PC-3 (cell line): ENCODE results near the gene PJVK. TPM values are rescaled to one million over a fixed set of nuclear protein-coding genes. Genes with fewer than 3 reads are reported as not detected.

ENCODE experiments used
- ATAC-seq: fragments of 200-7000 bp; cut with Tn5 transposase; 2 replicates; pipeline ENCODE4 v1.9.1; 2020; ENCODE audit warnings: mild to moderate bottlenecking, moderate library complexity
- BruUV-seq: library from RNA; stranded (reverse); fragments of 400-500 nt; replicated peaks from 2 replicates; lab custom pipeline; 2021; lab: Mats Ljungman, UMichigan
- CTCF ChIA-PET: fragments of 300-600 bp; sonication (Branson Sonifier 250); formaldehyde crosslinking; loops from one replicate; lab custom pipeline; 2022; ENCODE audit warnings: antibody characterized with exemption; lab: Charles Lee
- POLR2A ChIA-PET: fragments of 300-600 bp; sonication (Branson Sonifier 250); formaldehyde crosslinking; loops from one replicate; lab custom pipeline; 2022; ENCODE audit warnings: antibody characterized with exemption; ENCODE audit not compliant: unreplicated experiment; lab: Charles Lee
- DNase-seq: peaks from one replicate; pipeline ENCODE4 v3.0.0-alpha.2; 2015
- H2AFZ ChIP-seq: fragments of 300-600 bp; sonication (generic); 2 replicates; pipeline ENCODE4 v1.6.0; 2016; ENCODE audit warnings: antibody characterized with exemption, low read length
- H3F3A ChIP-seq: fragments of 300-600 bp; sonication (generic); one replicate; pipeline ENCODE4 v1.6.0; 2017; ENCODE audit warnings: antibody characterized with exemption, low read length, control low read depth, mild to moderate bottlenecking; ENCODE audit not compliant: unreplicated experiment
- H3K27ac ChIP-seq: fragments of 300-600 bp; sonication (generic); 2 replicates; pipeline ENCODE4 v1.5.1; 2016; ENCODE audit warnings: mild to moderate bottlenecking, low read length
- H3K27me3 ChIP-seq: fragments of 300-600 bp; sonication (generic); 2 replicates; pipeline ENCODE4 v1.6.1; 2016; ENCODE audit warnings: low read length, mixed read lengths
- H3K36me3 ChIP-seq: fragments of 300-600 bp; sonication (generic); 2 replicates; pipeline ENCODE4 v1.6.1; 2016; ENCODE audit warnings: low read depth, mixed run types, low read length, mixed read lengths
- H3K4me1 ChIP-seq: fragments of 300-600 bp; sonication (generic); 2 replicates; pipeline ENCODE4 v1.5.1; 2016; ENCODE audit warnings: low read length; ENCODE audit not compliant: insufficient read depth
- H3K4me2 ChIP-seq: fragments of 300-600 bp; sonication (generic); 2 replicates; pipeline ENCODE4 v1.6.0; 2016; ENCODE audit warnings: low read length
- H3K4me3 ChIP-seq: fragments of 300-600 bp; sonication (generic); 2 replicates; pipeline ENCODE4 v1.5.1; 2016; ENCODE audit warnings: mild to moderate bottlenecking, low read length, mixed read lengths
- H3K79me2 ChIP-seq: fragments of 300-600 bp; sonication (generic); 2 replicates; pipeline ENCODE4 v1.6.1; 2017; ENCODE audit warnings: low read length, mixed read lengths
- H3K9ac ChIP-seq: fragments of 300-600 bp; sonication (generic); 2 replicates; pipeline ENCODE4 v1.6.0; 2016; ENCODE audit warnings: mild to moderate bottlenecking, low read length
- H3K9me2 ChIP-seq: fragments of 300-600 bp; sonication (generic); replicated peaks from 2 replicates; pipeline ENCODE4 v1.6.1; 2016; ENCODE audit warnings: mixed run types, low read length, mixed read lengths
- H3K9me3 ChIP-seq: fragments of 300-600 bp; sonication (generic); 2 replicates; pipeline ENCODE4 v1.6.1; 2016; ENCODE audit warnings: low read length, mixed read lengths
- H4K20me1 ChIP-seq: fragments of 300-600 bp; sonication (generic); 2 replicates; pipeline ENCODE4 v1.6.1; 2016; ENCODE audit warnings: low read length, mixed read lengths
- EZH2 ChIP-seq: fragments of 300-600 bp; sonication (generic); IDR thresholded peaks from one replicate; pipeline ENCODE4 v1.6.1; 2017; ENCODE audit warnings: antibody characterized with exemption, mild to moderate bottlenecking, low read length; ENCODE audit not compliant: unreplicated experiment
- EZH2phosphoT487 ChIP-seq: fragments of 300-600 bp; sonication (generic); IDR thresholded peaks from 2 replicates; pipeline ENCODE4 v1.6.1; 2018; ENCODE audit warnings: mild to moderate bottlenecking, antibody characterized with exemption, low read length, borderline replicate concordance
- intact Hi-C: fragments of 100-400 bp; cut with micrococcal nuclease; formaldehyde crosslinking; loops from 2 replicates; pipeline ENCODE4 v1.9.0; 2023
- total RNA-seq: library from RNA; depleted of rRNA; stranded (reverse); fragments of >200 nt; gene quantifications from 2 replicates; pipeline ENCODE4 v1.2.3, GENCODE V29; 2014
- TF ChIP-seq, protein P1 (sequence below): fragments of 300-600 bp; sonication (generic); conservative IDR thresholded peaks from 2 replicates; pipeline ENCODE4 v1.5.1; 2017; ENCODE audit warnings: antibody characterized with exemption, low read depth, mild to moderate bottlenecking, low read length

Gene PJVK
- total RNA-seq, 1 experiment from 2014 or later, result 0.87 TPM

DNA sequence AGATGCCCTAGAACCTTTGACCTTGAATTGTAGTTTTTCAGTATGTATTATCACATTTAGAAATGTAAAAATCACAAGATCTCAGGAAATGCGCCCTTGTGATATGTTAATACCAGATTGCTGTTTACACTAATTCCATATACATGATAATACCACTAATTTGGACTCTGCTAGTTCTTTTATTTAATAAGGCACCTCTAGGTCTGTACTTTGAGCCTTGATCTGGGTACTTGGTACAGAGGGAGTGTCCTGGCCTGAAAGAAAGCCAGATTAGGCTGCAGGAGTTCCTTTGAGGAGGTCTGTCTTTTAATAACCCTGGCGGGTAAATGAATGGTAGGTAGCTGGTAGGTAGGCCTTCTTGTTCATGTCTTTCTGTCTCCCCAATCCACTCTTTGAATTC, 55.3 kb downstream of the PJVK start:
- Histone ChIP-seq H3K27me3 (no peaks in the 10 kb centered on the region), H3K79me2 (no peaks in the 10 kb centered on the region), H3K4me2 (no peak overlapping the region), H3K36me3 (peaks cover 20% of the 10 kb centered on the region), H3K9me2 (no peaks in the 10 kb centered on the region), H3F3A (no peaks in the 10 kb centered on the region), H4K20me1 (no peaks in the 10 kb centered on the region), H2AFZ (no peak overlapping the region), H3K9me3 (no peaks in the 10 kb centered on the region), H3K9ac (no peak overlapping the region), H3K4me3 (no peak overlapping the region), H3K27ac (no peak overlapping the region), H3K4me1 (0 out of 2 replicates have a peak, but pooled peaks cover 4% of the 10 kb centered on the region)
- no peak for DNase-seq
- POLR2A ChIA-PET, result no interaction called here
- intact Hi-C loops, result no loop called here
- TF ChIP-seq EZH2 (no peak), EZH2phosphoT487 (no peak)
- TF ChIP-seq, protein P1, sequence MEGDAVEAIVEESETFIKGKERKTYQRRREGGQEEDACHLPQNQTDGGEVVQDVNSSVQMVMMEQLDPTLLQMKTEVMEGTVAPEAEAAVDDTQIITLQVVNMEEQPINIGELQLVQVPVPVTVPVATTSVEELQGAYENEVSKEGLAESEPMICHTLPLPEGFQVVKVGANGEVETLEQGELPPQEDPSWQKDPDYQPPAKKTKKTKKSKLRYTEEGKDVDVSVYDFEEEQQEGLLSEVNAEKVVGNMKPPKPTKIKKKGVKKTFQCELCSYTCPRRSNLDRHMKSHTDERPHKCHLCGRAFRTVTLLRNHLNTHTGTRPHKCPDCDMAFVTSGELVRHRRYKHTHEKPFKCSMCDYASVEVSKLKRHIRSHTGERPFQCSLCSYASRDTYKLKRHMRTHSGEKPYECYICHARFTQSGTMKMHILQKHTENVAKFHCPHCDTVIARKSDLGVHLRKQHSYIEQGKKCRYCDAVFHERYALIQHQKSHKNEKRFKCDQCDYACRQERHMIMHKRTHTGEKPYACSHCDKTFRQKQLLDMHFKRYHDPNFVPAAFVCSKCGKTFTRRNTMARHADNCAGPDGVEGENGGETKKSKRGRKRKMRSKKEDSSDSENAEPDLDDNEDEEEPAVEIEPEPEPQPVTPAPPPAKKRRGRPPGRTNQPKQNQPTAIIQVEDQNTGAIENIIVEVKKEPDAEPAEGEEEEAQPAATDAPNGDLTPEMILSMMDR, result no peak
- CTCF ChIA-PET, result no interaction called here
- no peak for ATAC-seq
- no TSS peak for BruUV-seq

GRCh38 chr2:178506949-178507348, 55.8 kb downstream of the PJVK start:
- Histone ChIP-seq H3K9me2 (no peaks in the 10 kb centered on the region), H3K79me2 (no peaks in the 10 kb centered on the region), H4K20me1 (no peaks in the 10 kb centered on the region), H3K36me3 (peaks cover 16% of the 10 kb centered on the region), H3K4me3 (no peak overlapping the region), H3K27me3 (no peaks in the 10 kb centered on the region), H3F3A (no peaks in the 10 kb centered on the region), H3K9me3 (no peaks in the 10 kb centered on the region), H3K4me1 (peaks cover 7% of the 10 kb centered on the region; the same call in 1 of the 2 replicates), H2AFZ (no peak overlapping the region), H3K4me2 (no peak overlapping the region), H3K27ac (no peak overlapping the region), H3K9ac (no peak overlapping the region)
- CTCF ChIA-PET, result no interaction called here
- DNase-seq, result no peak
- ATAC-seq, result no peak
- BruUV-seq, result no TSS peak
- POLR2A ChIA-PET, result no interaction called here
- TF ChIP-seq, protein P1, result no peak
- intact Hi-C loops, result no loop called here

DNA sequence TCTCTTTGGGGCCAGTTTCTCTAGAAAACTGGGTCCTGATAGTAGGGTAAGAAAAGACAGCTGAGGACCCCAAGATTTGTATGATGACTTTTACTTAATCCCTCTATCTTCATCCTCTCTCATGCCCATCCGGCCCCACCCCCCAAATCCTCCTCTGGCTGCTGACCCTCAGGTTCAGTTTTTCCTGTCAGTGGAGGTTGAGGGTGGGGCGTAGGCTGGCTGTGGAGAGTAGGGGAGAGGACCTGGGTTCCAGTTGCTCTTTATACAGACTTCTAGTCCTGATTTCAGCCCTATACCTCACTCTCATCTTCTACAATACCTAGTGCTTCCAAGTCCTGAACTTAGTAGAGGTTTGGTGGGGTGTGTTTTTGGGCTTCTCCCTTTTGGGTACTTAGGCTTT, 57.5 kb downstream of the PJVK start:
- Histone ChIP-seq H3F3A (no peaks in the 10 kb centered on the region), H3K4me3 (no peak overlapping the region), H3K79me2 (no peaks in the 10 kb centered on the region), H3K4me1 (peaks cover 22% of the 10 kb centered on the region), H3K36me3 (peaks cover 7% of the 10 kb centered on the region; the same call in 1 of the 2 replicates), H3K4me2 (no peak overlapping the region), H3K9me3 (no peaks in the 10 kb centered on the region), H3K9ac (no peak overlapping the region), H2AFZ (no peak overlapping the region), H3K27me3 (no peaks in the 10 kb centered on the region), H3K27ac (no peak overlapping the region), H3K9me2 (no peaks in the 10 kb centered on the region), H4K20me1 (no peaks in the 10 kb centered on the region)
- BruUV-seq, result no TSS peak
- DNase-seq, result no peak
- CTCF ChIA-PET, result no interaction called here
- intact Hi-C loops, result no loop called here
- TF ChIP-seq EZH2phosphoT487 (no peak), EZH2 (no peak)
- TF ChIP-seq, protein P1, result no peak
- ATAC-seq, result no peak
- POLR2A ChIA-PET, result interaction anchor here (0.6 kb wide), 1 partner anchor 77 kb away, joined by 5 read pairs; no protein-coding TSS in a partner anchor
